ENCODE data around the gene CHFR.
"Not testable (repeated sequence)": the region's sequence is repeated elsewhere in the genome, so short reads cannot be mapped to it uniquely, and the experiment has no call there.

Gene CHFR

DNA sequence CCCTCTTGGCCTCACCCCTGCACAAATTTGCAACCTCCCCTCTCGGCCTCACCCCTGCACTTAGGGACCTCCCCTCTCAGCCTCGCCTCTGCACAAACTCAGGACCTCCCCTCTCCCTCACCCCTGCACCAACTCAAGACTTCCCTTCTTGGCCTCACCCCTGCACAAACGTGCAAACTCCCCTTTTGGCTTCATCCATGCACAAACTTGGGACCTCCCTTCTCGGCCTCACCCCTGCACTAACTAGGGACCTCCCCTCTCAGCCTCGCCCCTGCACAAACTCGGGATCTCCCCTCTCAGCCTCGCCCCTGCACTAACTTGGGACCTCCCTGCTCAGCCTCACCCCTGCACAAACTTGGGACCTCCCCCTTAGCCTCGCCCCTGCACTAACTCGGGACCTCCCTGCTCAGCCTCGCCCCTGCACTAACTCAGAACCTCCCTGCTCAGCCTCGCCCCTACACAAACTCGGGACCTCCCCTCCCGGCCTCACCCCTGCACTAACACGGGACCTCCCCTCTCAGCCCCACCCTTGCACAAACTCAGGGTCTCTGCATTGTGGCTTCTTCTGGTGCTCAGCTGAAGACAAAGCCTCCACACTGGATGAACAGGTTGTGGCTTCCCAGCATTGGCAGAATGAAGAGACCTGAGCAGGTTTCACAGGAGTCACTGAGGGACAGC is 47.7 kb downstream of the CHFR start:
- DNase-seq = no peak

DNA sequence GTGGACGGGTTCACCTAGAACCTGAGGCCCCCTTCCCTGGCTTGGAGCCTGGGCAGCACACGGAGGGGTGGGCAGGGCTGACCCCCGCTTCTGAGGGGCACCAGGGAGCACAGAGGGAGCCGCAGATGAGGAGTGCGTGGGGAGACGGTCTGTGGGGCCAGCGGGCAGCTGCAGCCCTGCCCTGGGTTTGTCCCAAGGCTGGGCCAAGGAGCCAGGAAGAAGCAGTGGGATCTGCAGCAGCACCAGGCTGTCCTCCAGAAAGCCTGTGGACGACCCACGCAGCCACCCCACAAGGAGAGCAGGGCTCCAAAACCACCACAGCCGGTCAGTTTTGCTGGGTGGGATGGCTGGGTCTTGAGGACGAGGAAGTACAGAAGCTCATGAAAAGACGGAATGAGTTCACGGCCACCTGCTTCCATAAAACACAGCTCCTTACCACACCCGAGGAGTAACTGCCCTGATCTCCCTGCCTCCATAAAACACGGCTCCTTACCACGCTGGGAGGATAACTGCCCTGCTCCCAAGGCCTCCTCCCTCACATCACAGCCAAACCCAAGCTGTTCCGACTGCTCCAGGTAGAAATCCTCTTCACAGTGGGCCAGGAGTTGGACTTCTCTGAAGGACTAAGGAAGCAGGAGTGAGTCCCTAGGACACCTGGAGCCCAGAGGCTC is 48.9 kb downstream of the CHFR start:
- no peak for DNase-seq

DNA sequence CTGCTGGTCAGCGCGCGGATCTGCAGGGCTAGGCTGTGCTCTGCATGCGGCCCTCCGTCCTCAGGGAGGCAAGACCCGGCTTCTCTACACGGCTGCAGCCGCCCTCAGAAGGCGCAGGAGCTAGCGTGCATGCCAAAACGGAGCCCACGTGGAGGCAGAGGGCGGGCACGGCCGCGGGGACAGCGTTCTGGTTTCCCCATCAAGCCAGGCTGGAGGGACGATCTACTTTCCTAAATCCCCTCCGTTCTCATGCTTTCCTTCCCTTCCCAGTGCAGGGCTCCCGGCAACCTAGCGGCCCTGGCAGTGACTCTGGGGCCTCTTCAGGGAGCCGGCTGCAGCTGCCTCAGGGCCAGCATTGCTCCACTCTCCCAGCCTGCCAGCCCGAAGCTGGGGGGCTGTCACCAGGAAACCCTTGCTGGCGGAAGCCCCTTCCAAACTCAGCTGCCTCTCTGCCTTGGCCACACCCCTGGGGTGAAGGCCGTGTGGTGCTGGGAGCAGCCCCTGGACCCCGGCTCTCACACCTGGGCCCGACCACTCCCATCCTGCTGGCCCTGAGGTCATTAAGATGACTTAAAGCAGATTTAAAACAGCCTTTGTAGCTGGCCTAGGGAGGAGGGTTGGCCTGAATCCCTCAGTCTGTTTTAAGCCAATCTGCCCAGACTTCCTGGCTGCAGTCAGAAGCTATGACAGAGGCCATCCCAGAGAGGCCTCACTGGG is 49.6 kb downstream of the CHFR start:
- DNase-seq = no peak

DNA sequence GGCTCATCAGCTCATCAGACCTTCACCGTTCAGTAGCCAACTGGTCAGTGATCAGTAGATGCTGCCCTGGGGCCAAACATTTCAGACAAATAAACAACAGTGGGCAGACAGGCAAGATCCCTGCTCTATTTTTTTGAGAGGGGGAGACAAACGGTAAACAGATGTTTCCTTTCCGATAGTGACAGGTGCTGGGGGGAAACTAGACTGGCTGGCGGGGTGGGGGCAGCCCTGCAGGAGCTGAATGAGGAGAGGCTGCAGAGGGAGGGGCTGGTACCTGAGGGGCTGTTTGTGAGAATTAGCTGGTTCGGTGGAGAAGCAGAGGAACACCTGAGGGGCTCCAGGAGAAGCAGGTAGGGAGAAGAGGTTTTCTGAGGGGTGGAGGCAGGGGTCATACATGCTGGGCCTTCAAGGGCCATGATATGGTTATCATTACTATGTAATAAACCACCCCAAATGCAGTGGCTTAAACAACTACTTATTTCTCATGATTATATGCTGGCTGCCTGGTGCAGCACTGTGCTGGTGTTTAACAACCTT is 50.5 kb downstream of the CHFR start:
- DNase-seq = no peak

DNA sequence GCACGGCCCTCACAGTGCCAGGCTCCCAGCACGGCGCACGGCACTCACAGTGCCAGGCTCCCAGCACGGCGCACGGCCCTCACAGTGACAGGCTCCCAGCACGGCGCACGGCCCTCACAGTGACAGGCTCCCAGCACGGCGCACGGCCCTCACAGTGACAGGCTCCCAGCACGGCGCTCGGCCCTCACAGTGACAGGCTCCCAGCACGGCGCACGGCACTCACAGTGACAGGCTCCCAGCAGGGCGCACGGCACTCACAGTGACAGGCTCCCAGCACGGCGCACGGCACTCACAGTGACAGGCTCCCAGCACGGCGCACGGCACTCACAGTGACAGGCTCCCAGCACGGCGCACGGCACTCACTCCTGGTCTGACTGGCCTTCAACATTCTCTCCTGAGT is 51.2 kb downstream of the CHFR start:
- DNase-seq = not testable (repeated sequence)

DNA sequence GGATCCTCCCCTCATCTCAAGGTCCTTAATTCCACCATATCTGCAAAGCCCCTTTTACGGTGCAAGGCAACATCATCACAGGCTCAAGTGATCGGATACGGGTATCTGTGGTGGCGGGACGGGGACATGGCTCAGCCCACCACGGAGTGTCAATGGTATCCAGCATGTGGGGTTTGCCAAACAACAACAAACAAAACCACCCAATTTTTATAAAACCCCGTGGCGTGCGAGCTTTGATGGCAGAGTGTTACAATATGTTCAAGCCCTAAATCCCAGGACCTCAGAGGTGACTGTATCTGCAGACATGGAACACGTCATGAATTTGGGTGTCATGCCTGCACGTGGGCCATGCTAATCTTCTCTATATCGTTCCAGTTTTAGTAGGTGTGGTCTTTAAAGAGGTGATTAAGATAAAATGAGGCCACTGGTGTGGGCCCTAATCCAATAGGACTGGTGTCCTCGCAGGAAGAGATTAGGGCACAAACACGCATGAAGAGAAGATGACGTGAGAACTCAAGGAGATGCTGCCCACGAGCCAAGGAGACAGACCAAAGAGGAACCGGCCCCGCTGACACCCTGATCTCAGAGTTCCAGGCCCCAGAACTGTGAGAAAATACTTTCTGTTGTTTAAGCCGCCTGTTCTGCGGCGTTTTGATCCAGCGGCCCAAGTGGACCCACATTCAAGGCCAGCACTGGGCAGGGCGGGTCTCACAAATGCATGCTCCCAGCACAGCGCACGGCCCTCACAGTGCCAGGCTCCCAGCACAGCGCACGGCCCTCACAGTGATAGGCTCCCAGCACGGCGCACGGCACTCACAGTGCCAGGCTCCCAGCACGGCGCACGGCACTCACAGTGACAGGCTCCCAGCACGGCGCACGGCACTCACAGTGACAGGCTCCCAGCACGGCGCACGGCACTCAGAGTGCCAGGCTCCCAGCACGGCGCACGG is 52.1 kb downstream of the CHFR start:
- DNase-seq = no peak

DNA sequence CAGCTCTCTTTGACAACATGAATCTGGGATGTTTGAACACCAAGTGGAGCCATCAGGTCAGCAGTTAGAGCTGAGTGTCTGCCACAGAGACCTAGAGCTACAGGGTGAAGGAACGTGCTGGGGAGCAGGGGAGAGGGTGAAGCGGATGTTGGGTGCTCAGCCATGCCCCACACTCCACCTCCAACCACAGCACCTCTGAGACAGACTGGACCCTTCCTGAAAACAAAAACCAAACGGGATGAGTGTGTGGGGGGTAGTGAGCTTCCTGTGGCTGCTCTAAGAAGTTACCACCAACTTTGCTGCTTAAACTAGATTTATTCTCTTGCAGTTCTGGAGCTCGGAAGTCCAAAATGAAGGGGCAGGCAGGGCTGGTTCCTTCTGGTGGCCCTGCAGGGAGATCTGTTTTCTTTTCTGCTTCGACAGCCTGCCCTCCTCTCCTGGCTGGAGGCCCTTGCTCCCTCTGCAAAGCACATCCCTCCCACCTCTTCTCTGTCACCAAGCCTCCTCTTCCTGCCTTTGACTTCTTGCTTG is 53.2 kb downstream of the CHFR start:
- DNase-seq = no peak

DNA sequence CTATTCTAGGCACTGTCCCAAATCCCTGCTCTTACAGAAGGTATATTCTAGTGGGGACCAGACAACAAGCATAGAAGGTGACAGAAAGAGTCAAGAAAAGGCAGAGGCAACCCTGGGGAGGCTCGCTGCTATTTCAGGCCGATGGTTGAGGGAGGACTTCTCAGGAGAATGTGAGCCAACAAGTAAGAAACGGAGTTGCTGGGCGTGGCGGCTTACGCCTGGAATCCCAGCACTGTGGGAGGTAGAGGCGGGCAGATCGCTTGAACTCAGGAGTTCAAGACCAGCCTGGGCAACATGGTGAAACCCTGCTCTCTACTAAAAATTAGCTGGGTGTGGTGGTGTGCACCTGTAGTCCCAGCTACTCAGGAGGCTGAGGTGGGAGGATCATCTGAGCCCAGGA is 54.1 kb downstream of the CHFR start:
- DNase-seq = no peak

DNA sequence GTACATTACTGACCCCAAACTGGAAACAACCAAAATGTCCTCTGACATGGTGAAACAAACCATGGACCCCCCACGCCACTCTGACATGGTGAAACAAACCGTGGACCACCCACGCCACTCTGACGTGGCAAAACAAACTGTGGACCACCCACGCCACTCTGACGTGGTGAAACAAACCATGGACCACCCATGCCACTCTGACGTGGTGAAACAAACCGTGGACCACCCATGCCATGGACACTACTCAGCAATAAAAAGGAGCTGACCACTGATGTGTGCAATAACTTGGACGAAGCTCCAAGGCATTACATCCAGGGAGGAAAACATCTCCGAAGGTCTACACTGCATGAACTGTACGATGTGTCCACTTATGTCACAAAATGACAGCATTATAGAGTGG is 55.6 kb downstream of the CHFR start:
- no peak for DNase-seq

DNA sequence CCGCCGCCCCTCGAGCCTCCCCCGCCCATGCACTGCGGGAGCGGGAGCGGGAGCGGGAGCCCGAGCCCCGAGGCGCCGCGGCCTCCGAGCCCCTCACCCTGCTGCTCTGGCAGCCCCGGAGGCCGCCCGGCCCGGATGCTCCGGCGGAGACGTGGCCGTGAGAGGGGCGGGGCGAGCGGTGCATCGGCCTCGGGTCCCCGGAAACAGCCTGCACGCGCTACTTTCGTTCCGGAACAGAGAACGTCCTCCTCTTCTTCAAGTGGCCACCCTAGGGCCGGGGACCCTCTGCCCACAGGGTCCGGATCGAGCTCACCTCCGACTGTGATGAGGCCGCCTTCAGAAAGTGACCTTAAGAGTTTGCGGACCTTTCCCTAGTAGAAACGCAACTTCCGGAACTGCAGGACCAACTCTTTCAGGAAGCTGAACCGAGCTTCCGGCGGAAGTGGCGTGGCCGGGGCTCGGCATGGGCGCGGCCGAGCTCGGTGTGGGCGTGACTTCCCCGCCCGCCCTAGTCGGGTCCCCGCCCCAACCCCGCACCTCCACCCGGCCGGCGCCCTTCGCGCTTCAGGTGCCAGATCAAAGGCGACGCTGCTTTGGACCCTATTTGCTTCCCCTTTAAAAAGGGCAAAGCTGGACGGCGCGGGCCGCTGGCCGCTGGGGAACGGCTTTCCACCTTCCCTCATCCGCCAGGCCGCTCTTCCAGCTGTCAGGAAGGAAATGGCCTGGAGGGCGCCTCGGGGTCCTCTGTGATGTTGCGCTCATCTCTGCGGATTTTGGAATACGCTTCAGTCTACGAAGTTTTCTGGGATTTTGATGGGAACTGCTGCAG is 58.5 kb downstream of the CHFR start, which contains the start of gene GOLGA3:
TSS of gene GOLGA3 (minus strand) at position 164 of the 829 bp plus-strand sequence. CDS start 6,741 bp downstream, outside the sequence.
- DNase-seq = peak; percentile 91 to 95

DNA sequence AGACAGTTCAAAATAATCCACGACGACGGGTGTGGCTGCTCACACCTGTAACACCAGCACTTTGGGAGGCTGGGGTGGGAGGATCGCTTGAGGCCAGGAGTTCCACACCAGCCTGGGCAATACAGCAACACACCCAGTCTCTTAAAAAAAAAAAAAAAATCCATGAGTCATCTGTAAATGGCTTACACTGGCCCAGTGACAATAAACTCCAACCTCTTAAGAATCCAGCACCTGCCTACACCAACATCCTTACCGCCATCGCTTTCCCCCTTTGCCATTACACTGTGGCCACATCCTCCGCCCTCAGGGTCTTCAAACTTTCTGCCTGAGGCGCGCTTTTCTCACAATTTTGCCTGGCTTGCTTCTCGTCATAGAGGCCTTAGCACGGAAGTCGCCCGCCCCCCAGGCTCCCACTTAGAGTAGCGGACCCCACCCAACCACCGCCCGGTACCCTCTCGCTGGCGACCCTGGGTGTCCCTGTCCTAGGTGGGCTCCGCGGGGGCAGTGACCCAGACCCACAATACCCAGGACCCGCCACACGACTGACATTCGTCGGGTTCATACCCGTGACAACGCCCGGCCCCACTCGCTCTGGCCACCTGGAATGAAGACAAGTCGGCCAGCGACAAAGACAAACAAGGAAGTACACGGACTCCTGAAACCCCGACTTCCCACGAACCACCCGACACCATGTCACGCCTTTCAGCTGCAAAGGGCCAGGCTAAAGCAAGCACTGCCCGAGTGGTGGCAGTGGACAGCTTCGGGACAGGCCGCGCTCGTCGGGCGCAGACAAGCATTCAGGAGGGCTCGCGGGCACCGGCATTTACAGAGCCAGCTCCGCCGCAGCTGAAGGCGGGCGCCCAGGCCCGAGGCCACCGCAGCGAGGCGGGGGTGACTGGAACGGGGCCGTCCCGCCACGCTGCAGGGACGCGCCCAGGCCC is 59.4 kb downstream of the CHFR start:
- peak; percentile 44 to 74 for DNase-seq

DNA sequence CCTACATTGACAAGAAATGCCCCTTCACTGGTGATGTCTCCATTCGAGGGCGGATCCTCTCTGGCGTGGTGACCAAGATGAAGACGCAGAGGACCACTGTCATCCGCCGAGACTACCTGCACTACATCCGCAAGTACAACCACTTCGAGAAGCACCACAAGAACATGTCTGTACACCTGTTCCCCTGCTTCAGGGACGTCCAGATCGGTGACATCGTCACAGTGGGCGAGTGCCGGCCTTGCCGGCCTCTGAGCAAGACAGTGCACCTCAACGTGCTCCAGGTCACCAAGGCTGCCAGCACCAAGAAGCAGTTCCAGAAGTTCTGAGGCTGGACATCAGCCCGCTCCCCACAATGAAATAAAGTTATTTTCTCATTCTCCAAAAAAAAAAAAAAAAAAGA is 61.5 kb downstream of the CHFR start:
- DNase-seq = no peak

DNA sequence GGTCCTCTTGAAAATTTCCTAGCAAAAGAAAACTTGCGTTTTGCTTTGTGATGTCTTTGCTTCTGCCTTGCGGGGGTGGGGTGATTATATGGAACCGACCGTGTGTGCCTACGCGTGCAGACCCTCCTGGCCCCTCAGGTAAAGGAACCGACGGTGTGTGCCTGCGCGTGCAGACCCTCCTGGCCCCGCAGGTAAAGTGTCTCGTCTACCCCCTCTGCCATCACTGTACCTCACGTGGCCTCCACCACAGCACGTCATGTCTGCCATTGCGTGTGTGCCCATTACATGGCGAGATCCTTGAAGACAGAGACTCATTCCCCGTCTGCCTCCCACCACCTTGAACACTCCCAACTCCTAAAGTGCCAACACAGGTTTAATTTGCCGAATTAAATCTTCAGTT is 62.3 kb downstream of the CHFR start:
- no peak for DNase-seq

DNA sequence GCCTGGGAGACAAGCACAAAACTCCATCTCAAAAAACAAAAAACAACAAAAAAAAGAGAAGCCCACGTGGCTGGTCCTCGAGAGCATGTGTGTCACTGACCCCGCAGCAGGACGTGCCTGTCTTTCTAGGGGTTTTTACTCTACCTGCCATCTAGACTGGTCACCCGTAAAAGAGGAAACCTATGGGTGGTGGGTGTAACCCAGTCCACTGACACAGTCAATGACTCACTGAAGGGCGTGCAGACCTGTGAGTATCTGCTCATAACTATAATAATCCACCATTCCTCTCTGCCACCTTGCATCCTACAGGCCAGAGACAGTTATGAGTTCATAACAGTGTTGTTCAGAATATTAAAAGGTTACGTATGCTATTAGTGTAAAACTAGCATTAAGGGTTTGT is 63.4 kb downstream of the CHFR start:
- DNase-seq = peak; percentile 3 to 48

DNA sequence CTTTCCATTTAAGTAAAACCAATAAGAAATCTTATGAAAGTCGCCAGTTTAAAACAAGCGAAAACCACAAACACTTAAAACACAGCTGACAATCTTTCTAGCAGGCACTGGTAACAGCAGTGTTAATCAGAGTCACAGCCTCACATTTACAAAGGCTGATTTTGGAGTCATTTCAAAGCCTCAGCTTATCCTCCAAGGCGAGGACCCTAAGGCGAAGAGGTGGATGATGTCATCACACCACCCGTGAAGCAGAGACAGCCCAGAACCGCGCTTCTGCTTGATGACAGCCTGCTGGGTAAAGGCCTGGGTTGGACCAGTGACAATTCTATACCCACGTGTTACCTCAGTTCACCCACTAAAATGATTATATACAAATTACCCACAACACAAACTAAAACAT is 68.8 kb downstream of the CHFR start:
- no peak for DNase-seq

DNA sequence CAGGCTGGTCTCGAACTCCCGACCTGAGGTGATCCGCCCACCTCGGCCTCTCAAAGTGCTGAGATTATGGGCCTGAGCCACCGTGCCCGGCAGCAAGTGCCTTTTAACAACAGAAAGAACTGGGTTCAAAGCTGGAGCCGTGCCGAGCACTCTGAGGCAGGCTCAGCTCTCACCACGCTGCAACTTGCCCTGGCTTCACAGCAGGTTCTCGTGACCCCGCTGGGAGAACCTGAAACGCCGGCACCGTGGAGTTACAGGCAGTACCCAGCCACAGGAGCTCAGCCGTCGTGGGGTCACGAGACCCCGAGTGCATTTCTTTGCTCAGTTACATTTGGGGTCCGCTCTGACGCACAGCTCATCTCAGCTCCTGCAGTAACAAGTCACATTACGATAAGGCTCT is 73.2 kb downstream of the CHFR start:
- DNase-seq = no peak

DNA sequence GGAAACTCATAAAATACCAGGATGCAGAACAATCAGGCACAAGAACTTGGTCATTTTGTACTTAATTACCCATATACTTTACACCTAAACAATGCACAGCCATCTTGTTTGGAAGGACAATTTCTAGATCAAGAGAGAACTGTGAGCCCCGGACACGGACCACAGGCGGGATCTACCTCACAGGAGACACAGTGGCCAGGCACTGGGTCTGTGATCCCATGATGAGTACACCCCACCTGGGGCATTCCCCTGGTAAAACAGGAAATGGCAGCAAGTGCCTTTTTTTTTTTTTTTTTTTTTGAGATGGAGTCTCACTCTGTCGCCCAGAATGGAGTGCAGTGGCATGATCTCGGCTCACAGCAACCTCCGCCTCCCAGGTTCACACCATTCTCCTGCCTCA is 74.0 kb downstream of the CHFR start:
- no peak for DNase-seq

DNA sequence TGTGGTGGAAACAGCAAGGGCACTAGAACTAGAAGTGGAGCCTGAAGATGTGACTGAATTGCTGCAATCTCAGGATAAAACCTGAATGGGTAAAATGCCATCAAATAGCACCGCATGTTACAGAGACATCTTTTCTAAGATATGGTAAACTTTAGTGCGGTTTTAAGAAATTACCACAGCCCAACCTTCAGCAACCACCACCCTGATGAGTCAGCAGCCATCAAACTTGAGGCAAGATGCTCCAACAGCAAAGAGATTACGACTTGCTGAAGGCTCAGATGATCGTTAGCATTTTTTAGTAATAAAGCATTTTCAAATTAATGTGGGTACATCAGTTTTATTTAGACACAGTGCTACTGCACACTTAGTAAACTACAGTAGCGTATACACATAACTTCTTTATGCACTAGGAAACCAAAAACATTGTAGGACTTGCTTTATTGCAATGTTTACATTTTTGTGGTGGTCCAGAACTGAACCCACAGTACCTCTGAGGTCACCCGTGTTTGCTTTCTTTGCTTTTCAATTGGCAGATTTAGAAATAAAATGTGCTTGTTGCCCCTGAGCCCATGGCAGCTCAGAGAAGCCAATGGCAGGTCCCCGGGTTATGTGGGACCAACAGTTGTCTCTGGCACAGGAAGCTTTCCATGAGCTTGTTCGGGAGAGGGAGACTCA is 74.6 kb downstream of the CHFR start:
- no peak for DNase-seq

DNA sequence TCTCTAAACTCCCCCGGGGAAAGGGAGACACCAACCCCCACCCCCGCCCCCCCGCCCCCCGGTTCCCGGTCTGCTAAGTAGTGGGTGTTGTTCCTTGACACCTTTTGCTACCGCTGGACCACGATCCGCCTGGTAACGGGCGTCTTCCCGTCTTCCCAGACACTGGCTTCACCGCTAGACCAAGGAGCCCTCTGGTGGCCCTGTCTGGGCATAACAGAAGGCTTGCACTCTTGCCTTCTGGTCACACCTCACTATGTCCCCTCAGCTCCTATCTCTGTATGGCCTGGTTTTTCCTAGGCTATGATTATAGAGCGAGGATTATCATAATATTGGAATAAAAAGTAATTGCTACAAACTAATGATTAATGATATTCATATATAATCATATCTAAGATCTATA is 78.0 kb downstream of the CHFR start:
- peak; percentile 3 to 30 for DNase-seq
